HG03457 (cell line): ENCODE data around the gene OGFRL1.

Source experiments
- ATAC-seq: cut with Tn5 transposase; IDR thresholded peaks from one replicate; pipeline ENCODE4 v1.9.1; 2021; ENCODE audit warnings: moderate number of reproducible peaks; ENCODE audit not compliant: unreplicated experiment

Gene OGFRL1

GRCh38 chr6:71332012-71332411 lies 43.4 kb downstream of the OGFRL1 start:
- ATAC-seq = no peak

DNA sequence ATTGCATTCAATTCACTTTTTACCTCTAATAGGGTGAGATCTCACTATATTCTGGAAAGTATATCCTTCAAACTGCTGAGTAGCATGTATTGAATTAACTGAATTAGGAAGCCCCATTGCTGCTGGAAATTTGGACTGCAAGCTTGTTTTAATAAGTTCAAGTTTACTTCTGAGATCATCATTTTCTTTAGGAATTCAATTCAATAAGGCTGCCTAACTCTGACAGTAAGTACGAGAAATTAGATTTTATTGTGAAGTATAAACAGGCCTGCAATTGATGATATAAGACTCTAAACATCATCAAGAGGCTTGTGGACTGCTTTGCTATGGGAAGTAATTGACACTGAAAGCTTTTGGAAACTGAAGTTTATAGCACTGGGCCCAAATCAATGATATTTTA lies 44.4 kb downstream of the OGFRL1 start:
- ATAC-seq = no peak

DNA sequence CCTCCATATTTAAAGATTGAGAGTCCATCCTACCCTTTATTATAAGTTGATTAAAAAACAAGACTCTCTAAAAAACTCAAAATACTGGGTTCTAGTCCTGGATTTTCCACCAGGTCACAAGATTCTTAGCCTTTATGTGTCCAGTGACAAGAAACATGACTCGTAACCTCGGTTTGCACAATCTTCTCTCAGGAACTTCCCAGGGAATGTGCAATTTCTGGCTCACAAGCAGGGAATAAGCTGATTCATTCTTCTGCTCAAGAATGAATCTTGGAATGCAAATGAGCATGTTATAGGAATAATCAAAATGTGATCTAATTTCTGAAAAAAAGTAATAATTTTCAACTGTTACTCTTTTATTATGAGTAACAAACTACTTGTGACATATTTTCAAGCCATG lies 45.1 kb downstream of the OGFRL1 start:
- ATAC-seq = no peak

DNA sequence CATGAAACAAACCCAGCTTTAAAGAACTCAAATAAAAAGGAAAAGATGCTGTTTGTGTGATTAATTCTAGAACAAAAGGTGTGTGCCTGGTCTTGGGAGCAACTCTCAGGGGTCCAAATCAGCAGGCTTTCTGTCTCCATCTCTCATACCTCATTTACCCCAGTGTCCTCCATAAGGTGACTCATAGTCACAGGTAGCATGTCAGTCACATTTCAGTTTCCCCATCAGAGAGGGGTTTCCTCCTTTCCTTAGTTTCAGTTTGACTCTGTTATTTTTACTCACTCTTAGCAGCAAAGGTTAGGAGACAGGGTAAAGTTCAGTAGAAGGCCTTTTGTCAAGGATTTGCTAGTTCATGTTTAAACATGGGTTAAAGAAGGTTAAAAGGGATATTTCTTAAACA lies 46.2 kb downstream of the OGFRL1 start:
- no peak for ATAC-seq

GRCh38 chr6:71335544-71335943 lies 46.9 kb downstream of the OGFRL1 start:
- ATAC-seq = no peak

- ATAC-seq = no peak
Observed at GRCh38 chr6:71336901-71337300, 48.3 kb downstream of the OGFRL1 start.

DNA sequence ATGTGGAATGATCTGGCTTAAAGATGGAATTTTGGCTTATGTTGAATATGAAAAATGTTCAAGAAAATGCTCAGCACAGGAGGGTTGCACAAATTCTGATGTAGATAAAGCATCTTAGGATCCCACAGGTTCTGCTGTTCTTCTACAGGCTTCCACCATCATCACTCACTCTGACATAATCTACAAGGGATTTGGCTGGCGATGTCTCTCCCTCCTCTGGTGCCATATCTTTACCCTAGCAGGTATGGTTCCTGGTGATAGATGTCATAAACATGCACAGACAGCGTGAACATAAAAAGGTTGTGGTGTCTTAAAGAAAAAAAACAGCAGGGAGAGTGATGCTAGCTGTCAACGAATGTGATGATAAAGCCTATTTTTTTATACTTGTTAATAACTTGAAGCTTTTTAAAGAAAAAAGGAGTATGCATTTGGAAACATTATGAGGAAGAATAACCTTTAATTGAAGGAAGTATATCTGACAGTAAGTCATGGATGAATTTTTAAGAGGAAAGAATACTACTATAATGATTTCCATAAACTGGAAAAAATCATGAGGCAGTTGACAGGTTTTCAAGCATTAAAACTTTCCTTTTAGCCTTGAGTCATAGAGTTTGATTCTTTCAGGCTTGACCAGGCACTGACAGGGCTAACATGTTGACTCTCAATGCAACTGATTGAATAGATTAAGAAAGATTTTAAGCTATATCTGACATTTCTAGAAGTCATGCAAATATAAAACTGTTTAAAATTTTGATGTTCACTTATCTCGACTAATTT lies 50.1 kb downstream of the OGFRL1 start:
- no peak for ATAC-seq

DNA sequence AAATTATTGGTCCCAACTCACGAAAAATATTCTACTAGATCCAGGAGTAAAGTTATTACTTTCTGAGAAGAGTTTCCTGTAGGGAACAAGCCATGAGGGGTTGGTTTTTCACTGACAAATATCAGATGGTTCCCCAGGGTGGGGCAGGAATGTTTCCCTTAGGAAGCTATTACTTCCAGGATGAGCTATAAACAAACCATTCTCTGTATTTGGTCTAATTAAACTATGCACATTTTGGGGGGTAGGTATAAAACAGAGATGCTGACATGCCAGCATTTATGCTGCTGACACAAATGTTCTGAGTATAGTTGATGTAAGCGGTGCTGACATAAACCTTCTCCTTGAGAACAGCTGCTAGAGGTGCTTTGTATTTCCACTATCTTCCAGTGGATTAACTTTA lies 54.2 kb downstream of the OGFRL1 start:
- no peak for ATAC-seq

GRCh38 chr6:71345476-71346333 lies 57.1 kb downstream of the OGFRL1 start:
- ATAC-seq = no peak

DNA sequence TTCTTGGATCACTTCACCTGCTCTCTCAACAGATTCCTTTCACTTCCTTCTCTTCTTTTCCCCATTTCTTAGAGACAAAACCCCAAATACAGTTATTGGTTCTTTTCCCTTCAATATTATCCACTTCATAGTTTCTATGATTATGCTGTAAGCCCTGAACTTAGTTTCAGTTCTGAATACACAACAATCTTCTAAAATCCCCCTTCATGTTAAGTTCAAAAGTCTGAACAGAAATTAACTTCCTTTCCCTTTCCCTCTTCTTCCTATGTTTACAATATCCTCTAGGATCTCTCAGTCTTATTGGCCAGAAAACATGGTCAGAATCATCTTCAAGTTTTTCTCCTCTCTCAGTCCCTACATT lies 57.7 kb downstream of the OGFRL1 start:
- no peak for ATAC-seq

GRCh38 chr6:71347119-71347518 lies 58.5 kb downstream of the OGFRL1 start:
- ATAC-seq = no peak

- ATAC-seq = no peak
Observed at GRCh38 chr6:71349395-71349794, 60.8 kb downstream of the OGFRL1 start.

GRCh38 chr6:71349976-71350615 lies 61.5 kb downstream of the OGFRL1 start:
- ATAC-seq = no peak

DNA sequence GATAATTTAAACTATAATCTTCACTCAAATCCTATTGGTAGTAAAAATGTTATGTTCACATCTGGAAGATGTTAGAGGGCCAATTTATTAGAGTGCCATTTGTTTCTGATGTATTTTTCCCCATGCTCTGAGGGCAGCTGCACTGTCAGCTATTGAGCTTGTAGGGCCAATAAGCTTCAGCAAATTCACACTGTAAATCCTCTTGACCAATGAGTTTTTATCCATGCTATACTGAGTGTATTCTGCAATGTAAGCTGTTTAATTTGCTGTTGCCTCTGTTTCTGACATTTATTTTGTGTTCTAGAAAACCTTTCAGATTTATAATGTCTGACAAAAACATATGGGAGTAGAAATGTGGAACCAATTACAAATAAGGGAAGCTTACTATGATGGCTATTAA lies 62.6 kb downstream of the OGFRL1 start:
- ATAC-seq = no peak
